ENCODE data around the gene CHKA. TPM values are rescaled to one million over a fixed set of nuclear protein-coding genes. Genes with fewer than 3 reads are reported as not detected.
A peak's percentile ranks its signal among the peaks of the same experiment; 100 is the strongest.

CHKA gene
- total and polyA plus RNA-seq, 9 of the 15 experiments (the other 6 are each of a cell fraction or from before 2014, with no cell fraction given) = 3.6 to 37.0 (median 30.2) TPM

DNA sequence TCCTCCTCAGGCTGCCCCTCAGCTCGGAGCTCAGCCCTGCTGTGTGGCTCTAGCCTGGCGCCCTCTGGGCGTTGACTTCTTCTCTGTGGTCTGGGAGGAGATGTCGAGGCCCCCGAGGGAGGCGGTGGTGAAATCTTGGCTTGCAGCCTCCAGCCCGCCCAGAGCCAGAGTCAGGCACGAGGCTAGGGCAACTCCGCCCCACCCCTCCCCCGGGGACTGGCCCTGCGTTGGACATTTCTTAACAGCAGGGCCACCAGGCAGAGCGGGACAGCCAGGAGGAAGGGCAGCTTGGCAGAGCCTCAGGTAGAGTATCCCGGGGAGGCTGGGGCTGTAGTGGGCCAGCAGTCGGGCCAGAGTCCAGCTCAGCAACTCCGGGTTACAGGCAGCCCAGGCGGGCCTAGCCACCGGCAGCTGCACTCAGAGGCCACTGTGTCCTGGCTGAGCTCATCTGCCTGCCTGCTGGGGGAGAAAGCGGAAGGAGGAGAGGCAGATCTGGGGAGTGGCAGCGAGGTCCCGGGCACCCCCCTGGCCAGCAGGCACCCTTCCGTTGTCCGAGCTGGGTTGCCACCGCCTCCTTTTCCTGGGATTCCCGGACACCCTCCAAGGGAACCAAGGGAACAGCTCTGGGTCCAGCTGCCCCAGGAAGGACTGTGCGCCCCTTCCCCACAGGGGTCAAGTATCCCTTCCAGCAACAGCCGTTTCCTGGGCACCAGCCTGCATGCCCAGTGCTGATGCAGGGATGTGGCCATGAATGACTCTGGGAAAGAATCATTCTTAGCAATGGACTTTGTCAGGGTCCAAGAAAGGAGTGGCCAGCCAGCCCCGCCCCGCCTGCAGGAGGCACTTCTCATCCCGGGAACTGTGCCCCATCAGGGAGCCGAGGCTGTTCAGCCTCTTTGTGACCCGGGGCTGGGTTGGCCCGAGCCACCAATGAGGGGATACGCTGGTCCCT, 110.8 kb downstream of the CHKA start, which contains the start of gene ALDH3B1 (continued):
- TF ChIP-seq, protein P1, sequence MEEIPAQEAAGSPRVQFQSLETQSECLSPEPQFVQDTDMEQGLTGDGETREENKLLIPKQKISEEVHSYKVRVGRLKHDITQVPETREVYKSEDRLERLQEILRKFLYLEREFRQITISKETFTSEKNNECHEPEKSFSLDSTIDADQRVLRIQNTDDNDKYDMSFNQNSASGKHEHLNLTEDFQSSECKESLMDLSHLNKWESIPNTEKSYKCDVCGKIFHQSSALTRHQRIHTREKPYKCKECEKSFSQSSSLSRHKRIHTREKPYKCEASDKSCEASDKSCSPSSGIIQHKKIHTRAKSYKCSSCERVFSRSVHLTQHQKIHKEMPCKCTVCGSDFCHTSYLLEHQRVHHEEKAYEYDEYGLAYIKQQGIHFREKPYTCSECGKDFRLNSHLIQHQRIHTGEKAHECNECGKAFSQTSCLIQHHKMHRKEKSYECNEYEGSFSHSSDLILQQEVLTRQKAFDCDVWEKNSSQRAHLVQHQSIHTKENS (CRISPR knock-in tag; IDR thresholded peaks at IDR 0.05) = no peak
- TF ChIP-seq CCNT2 (IDR thresholded peaks at IDR 0.05; ENCODE audit: borderline replicate concordance, extremely low read depth, insufficient read length, low read depth, low read length) = no peak
- TF ChIP-seq ARID2 (IDR thresholded peaks at IDR 0.05) = no peak
- TF ChIP-seq MTA3 (IDR thresholded peaks at IDR 0.05; ENCODE audit: borderline replicate concordance) = peak; percentile 21; the same call in 1 of the 2 replicates
- TF ChIP-seq RCOR1 (IDR thresholded peaks at IDR 0.05; ENCODE audit: borderline replicate concordance in 1 of 2, low read depth in 2 of 2, low read length in 2 of 2) = peak in 1 of 2 experiments; percentile 48; a peak in 1 of 4 replicates
- TF ChIP-seq, protein P2, sequence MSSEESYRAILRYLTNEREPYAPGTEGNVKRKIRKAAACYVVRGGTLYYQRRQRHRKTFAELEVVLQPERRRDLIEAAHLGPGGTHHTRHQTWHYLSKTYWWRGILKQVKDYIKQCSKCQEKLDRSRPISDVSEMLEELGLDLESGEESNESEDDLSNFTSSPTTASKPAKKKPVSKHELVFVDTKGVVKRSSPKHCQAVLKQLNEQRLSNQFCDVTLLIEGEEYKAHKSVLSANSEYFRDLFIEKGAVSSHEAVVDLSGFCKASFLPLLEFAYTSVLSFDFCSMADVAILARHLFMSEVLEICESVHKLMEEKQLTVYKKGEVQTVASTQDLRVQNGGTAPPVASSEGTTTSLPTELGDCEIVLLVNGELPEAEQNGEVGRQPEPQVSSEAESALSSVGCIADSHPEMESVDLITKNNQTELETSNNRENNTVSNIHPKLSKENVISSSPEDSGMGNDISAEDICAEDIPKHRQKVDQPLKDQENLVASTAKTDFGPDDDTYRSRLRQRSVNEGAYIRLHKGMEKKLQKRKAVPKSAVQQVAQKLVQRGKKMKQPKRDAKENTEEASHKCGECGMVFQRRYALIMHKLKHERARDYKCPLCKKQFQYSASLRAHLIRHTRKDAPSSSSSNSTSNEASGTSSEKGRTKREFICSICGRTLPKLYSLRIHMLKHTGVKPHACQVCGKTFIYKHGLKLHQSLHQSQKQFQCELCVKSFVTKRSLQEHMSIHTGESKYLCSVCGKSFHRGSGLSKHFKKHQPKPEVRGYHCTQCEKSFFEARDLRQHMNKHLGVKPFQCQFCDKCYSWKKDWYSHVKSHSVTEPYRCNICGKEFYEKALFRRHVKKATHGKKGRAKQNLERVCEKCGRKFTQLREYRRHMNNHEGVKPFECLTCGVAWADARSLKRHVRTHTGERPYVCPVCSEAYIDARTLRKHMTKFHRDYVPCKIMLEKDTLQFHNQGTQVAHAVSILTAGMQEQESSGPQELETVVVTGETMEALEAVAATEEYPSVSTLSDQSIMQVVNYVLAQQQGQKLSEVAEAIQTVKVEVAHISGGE (CRISPR knock-in tag; IDR thresholded peaks at IDR 0.05) = no peak; a peak in 1 of 6 replicates
- TF ChIP-seq PHF8 (IDR thresholded peaks at IDR 0.05; ENCODE audit: borderline replicate concordance, low read length) = no peak; the same call in 1 of the 2 replicates
- no peak for TF ChIP-seq TAF9B (IDR thresholded peaks at IDR 0.05; ENCODE audit: partially characterized antibody)
- no peak for TF ChIP-seq SMC3 (conservative IDR thresholded peaks at IDR 0.05; ENCODE audit: insufficient read depth, low read depth, low read length)
- no peak for TF ChIP-seq MEF2D (tag; conservative IDR thresholded peaks at IDR 0.05; ENCODE audit: low read depth)
- no peak for TF ChIP-seq KAT7 (CRISPR knock-in tag; IDR thresholded peaks at IDR 0.05; ENCODE audit: borderline replicate concordance)
- TF ChIP-seq BHLHE40 (IDR thresholded peaks at IDR 0.05; ENCODE audit: low read length) = peak; percentile 78
- TF ChIP-seq ZNF766 (CRISPR knock-in tag; conservative IDR thresholded peaks at IDR 0.05) = no peak
- TF ChIP-seq PHF20 (IDR thresholded peaks at IDR 0.05; ENCODE audit: partially characterized antibody) = no peak
- TF ChIP-seq ZBED1 (IDR thresholded peaks at IDR 0.05) = no peak
- TF ChIP-seq GTF2A2 (tag; IDR thresholded peaks at IDR 0.05) = no peak
- TF ChIP-seq CBX5 (IDR thresholded peaks at IDR 0.05; ENCODE audit: borderline replicate concordance, low read depth) = 0 out of 2 replicates have a peak, but pooled peaks have one; percentile 28
- peak; percentile 44; the same call in 1 of the 2 replicates for TF ChIP-seq ZNF583 (CRISPR knock-in tag; IDR thresholded peaks at IDR 0.05)
- no peak for TF ChIP-seq MAFK (IDR thresholded peaks at IDR 0.05; ENCODE audit: low read length)
- peak; percentile 56 to 69 for TF ChIP-seq MAZ (CRISPR knock-in tag; conservative IDR thresholded peaks at IDR 0.05 in 1 of 2, IDR thresholded peaks at IDR 0.05 in 1 of 2)
- TF ChIP-seq SPI1 (IDR thresholded peaks at IDR 0.05; ENCODE audit: borderline replicate concordance, low read depth, low read length) = no peak
- no peak for TF ChIP-seq NFE2 (IDR thresholded peaks at IDR 0.05; ENCODE audit: low read depth)
- no peak for TF ChIP-seq ZNF507 (tag; conservative IDR thresholded peaks at IDR 0.05)
- TF ChIP-seq NCOA4 (IDR thresholded peaks at IDR 0.05; ENCODE audit: partially characterized antibody) = no peak
